Transverse colon (tissue), 4 donors: ENCODE data around the gene CADPS. TPM values are rescaled to one million over a fixed set of nuclear protein-coding genes. Genes with fewer than 3 reads are reported as not detected.

Experiments used
- DNase-seq: peaks from one replicate; pipeline ENCODE4 v3.0.0-alpha.2; 2019
- H3K27ac ChIP-seq, 4 donors: fragments of 200-600 bp; sonication (generic); 2 replicates each; pipeline ENCODE4 v1.5.1; 2016 to 2018; ENCODE audit warnings: inconsistent platforms in 4 of 4
- H3K27me3 ChIP-seq: fragments of 200-600 bp; sonication (generic); 2 replicates; pipeline ENCODE4 v1.5.1; 2017; ENCODE audit warnings: inconsistent platforms
- H3K36me3 ChIP-seq, 4 donors: fragments of 200-600 bp; sonication (generic); 2 replicates each; pipeline ENCODE4 v1.5.1; 2017 to 2019; ENCODE audit warnings: inconsistent platforms in 4 of 4
- H3K4me1 ChIP-seq, 4 donors: fragments of 200-600 bp; sonication (generic); 2 replicates each; pipeline ENCODE4 v1.5.1; 2017 to 2020; ENCODE audit warnings: inconsistent platforms in 4 of 4
- H3K4me3 ChIP-seq, 4 donors: fragments of 200-600 bp; sonication (generic); 1 replicate in 1 of 4; 2 replicates in 3 of 4; pipeline versions ENCODE4 v1.5.1 to v1.6.1; 2017 to 2019; ENCODE audit warnings: inconsistent platforms in 4 of 4
- H3K9me3 ChIP-seq, 2 donors: fragments of 200-600 bp; sonication (generic); 2 replicates each; pipeline ENCODE4 v1.5.1; 2017 to 2019; ENCODE audit warnings: inconsistent platforms in 2 of 2
- CTCF ChIP-seq, 5 experiments: fragments of 200-600 bp in 3 of 5; fragments of 450-650 bp in 2 of 5; sonication (generic) in 3 of 5; IDR thresholded peaks; 1 replicate in 2 of 5; 2 replicates in 3 of 5; pipeline ENCODE4 v1.5.1; 2016 to 2017; ENCODE audit warnings: antibody characterized with exemption in 5 of 5, inconsistent platforms in 3 of 5, mild to moderate bottlenecking in 2 of 5, moderate library complexity in 1 of 5
- EP300 ChIP-seq: sonication (generic); formaldehyde crosslinking; IDR thresholded peaks from one replicate; pipeline ENCODE4 v1.6.1; 2017; ENCODE audit warnings: antibody characterized with exemption, low read depth
- POLR2A ChIP-seq: fragments of 450-650 bp; IDR thresholded peaks from one replicate; pipeline ENCODE4 v1.6.1; 2016; ENCODE audit warnings: antibody characterized with exemption, mild to moderate bottlenecking, moderate library complexity
- POLR2AphosphoS5 ChIP-seq, 3 donors: sonication (generic); formaldehyde crosslinking; IDR thresholded peaks; one replicate each; pipeline ENCODE4 v1.6.1; 2016; ENCODE audit warnings: antibody characterized with exemption in 3 of 3
- WGBS, 2 donors: methylation state at CpG; one replicate each; pipeline ENCODE4 v1.1.5; 2018; ENCODE audit warnings: low coverage in 1 of 2; 5-methylcytosine and 5-hydroxymethylcytosine counted together
- in situ Hi-C, 4 donors: fragments of 200-750 bp; cut with MboI; loops; one replicate each; pipeline versions ENCODE4 v1.15.0 to v1.15.1; 2017; ENCODE audit warnings: low sequenced_read_pairs in 3 of 4, low pct_ligation_motif_present in 1 of 4, low pct_unique_long_range_greater_than_20kb in 1 of 4
- intact Hi-C: fragments of 100-400 bp; cut with DNase I; formaldehyde crosslinking; loops from one replicate; pipeline ENCODE4 v1.15.1; 2023; ENCODE audit warnings: low total_unique reads
- total RNA-seq, 4 donors: library from RNA; depleted of rRNA; stranded (reverse); fragments of >200 nt; gene quantifications; one replicate each; pipeline ENCODE4 v1.1.0, GENCODE V29; 2016

The CADPS gene
- total RNA-seq, 4 donors from 2014 or later: 1.9 to 22.7 (median 8.9) TPM

- Histone ChIP-seq H3K9me3 (no peaks in the 10 kb centered on the region), H3K36me3 (no peaks in the 10 kb centered on the region), H3K27ac (no peak overlapping the region), H3K27me3 (no peaks in the 10 kb centered on the region), H3K4me3 (no peak overlapping the region), H3K4me1 (peaks cover 0 to 7% (median 3%) of the 10 kb centered on the region in 4 donors)
- TF ChIP-seq POLR2AphosphoS5 (IDR thresholded peaks at IDR 0.05) (no peak), EP300 (no peak), CTCF (IDR thresholded peaks at IDR 0.05) (no peak), POLR2A (no peak)
- intact Hi-C loops (no loop called here), in situ Hi-C loops (no loop called here)
- DNase-seq: no peak
- WGBS, 2 donors: 62 to 71% methylated on average over 2 of the region's 2 CpGs
Observed at GRCh38 chr3:62795978-62796657, 79.1 kb downstream of the CADPS start.

GRCh38 chr3:62793946-62794345 lies 81.3 kb downstream of the CADPS start:
- in situ Hi-C loops (no loop called here), intact Hi-C loops (no loop called here)
- Histone ChIP-seq H3K27ac (no peak overlapping the region), H3K4me1 (peaks cover 0 to 7% (median 3%) of the 10 kb centered on the region in 4 donors), H3K36me3 (no peaks in the 10 kb centered on the region), H3K27me3 (no peaks in the 10 kb centered on the region), H3K4me3 (no peak overlapping the region), H3K9me3 (no peaks in the 10 kb centered on the region)
- no peak for DNase-seq
- 88 to 96% methylated on average over 2 of the region's 2 CpGs for WGBS, 2 donors
- TF ChIP-seq EP300: no peak
- no peak for TF ChIP-seq CTCF (IDR thresholded peaks at IDR 0.05)
- no peak for TF ChIP-seq POLR2AphosphoS5 (IDR thresholded peaks at IDR 0.05)
- no peak for TF ChIP-seq POLR2A

GRCh38 chr3:62785384-62785783 lies 89.8 kb downstream of the CADPS start:
- TF ChIP-seq POLR2AphosphoS5 (IDR thresholded peaks at IDR 0.05): no peak
- no peak for TF ChIP-seq EP300
- no peak for TF ChIP-seq POLR2A
- TF ChIP-seq CTCF (IDR thresholded peaks at IDR 0.05): no peak
- no peaks in the 10 kb centered on the region for H3K9me3 ChIP-seq
- H3K36me3 ChIP-seq: no peaks in the 10 kb centered on the region
- no peaks in the 10 kb centered on the region for H3K4me1 ChIP-seq
- H3K27me3 ChIP-seq: no peaks in the 10 kb centered on the region
- intact Hi-C loops: no loop called here
- no peak for DNase-seq
- H3K4me3 ChIP-seq: no peak overlapping the region
- in situ Hi-C loops: no loop called here
- WGBS, 2 donors: 75 to 80% methylated on average over 1 of the region's 1 CpG
- H3K27ac ChIP-seq: no peak overlapping the region

GRCh38 chr3:62781121-62781520 lies 94.1 kb downstream of the CADPS start:
- H3K4me1 ChIP-seq: no peaks in the 10 kb centered on the region
- no peaks in the 10 kb centered on the region for H3K9me3 ChIP-seq
- intact Hi-C loops: no loop called here
- DNase-seq: no peak
- no peak overlapping the region for H3K27ac ChIP-seq
- WGBS, 2 donors: 75 to 100% methylated on average over 1 to 3 of the region's 3 CpGs
- no peak overlapping the region for H3K4me3 ChIP-seq
- H3K27me3 ChIP-seq: no peaks in the 10 kb centered on the region
- in situ Hi-C loops: no loop called here
- TF ChIP-seq EP300: no peak
- no peaks in the 10 kb centered on the region for H3K36me3 ChIP-seq

DNA sequence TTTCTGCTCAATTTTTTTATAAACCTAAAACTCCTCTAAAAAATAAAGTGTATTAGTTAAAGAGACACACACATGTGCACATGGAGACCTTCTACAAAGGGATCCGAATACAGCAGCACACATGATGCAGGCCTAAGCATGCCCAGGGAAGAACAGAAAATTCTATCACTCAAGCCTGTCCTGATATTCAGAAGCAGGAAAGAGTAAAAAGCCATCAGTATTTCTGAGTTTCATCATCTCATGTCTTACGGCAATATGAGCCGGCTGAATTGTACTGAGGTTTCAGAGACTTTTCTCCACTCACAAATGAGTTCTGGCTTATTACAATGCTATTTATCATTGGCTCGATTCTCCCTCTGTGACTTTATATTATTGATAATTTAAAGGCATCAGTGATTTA lies 97.5 kb downstream of the CADPS start:
- Histone ChIP-seq H3K36me3 (no peaks in the 10 kb centered on the region), H3K4me1 (no peaks in the 10 kb centered on the region), H3K4me3 (no peak overlapping the region), H3K27me3 (no peaks in the 10 kb centered on the region), H3K9me3 (no peaks in the 10 kb centered on the region), H3K27ac (no peak overlapping the region)
- in situ Hi-C loops (no loop called here), intact Hi-C loops (no loop called here)
- DNase-seq: no peak
- TF ChIP-seq CTCF (IDR thresholded peaks at IDR 0.05) (no peak), POLR2AphosphoS5 (IDR thresholded peaks at IDR 0.05) (no peak), POLR2A (no peak), EP300 (no peak)
- 88 to 93% methylated on average over 4 of the region's 4 CpGs for WGBS, 2 donors
